ENCODE measurements around the gene TMEM14B.

GRCh38 chr6:10749734-10750133 lies 2.1 kb downstream of the TMEM14B start:
- TF ChIP-seq CTCF (conservative IDR thresholded peaks at IDR 0.05; ENCODE audit: low read depth, low read length) (no peak), EZH2 (IDR thresholded peaks at IDR 0.05; ENCODE audit: low read length, unreplicated experiment) (no peak)
